Activated CD4-positive, alpha-beta T cell treated with anti-CD3 and anti-CD28 coated beads, Interleukin-10, Interleukin-2, amounts not matched to agents 100 ng/mL and 50 ng/mL, durations not matched to agents 16 hours and 8 hours (primary cell): ENCODE measurements around the gene FNTB.
A peak's percentile ranks its signal among the peaks of the same experiment; 100 is the strongest.
"Not testable (repeated sequence)": the region's sequence is repeated elsewhere in the genome, so short reads cannot be mapped to it uniquely, and the experiment has no call there.

Experiments
- DNase-seq: peaks from one replicate; pipeline ENCODE4 v3.0.0-alpha.2; 2020

FNTB gene

GRCh38 chr14:65019944-65020566, 33.4 kb downstream of the FNTB start:
- peak; percentile 38 for DNase-seq

GRCh38 chr14:65024957-65025356, 38.3 kb downstream of the FNTB start:
- no peak for DNase-seq

DNA sequence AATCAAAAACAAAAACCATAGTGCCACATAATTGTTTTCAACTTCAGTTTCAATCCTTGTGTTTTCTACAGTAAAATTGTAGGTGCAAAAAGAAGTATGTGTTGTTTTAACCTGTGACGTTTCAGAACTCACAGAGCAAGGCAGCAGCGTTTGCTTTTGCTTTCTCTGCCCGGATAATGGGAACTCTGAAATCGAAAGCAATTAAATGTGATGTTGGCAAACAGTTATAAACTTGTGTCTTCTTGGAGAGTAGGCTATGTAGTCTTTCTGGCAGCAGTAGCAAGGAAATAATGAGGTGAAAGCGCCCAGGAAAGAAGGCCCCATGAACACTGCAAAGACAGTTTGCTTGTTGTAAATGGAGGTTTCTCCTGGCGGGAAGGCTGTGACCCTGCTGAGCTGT, 39.1 kb downstream of the FNTB start:
- DNase-seq: no peak

GRCh38 chr14:65026526-65026925, 39.8 kb downstream of the FNTB start:
- DNase-seq: no peak

DNA sequence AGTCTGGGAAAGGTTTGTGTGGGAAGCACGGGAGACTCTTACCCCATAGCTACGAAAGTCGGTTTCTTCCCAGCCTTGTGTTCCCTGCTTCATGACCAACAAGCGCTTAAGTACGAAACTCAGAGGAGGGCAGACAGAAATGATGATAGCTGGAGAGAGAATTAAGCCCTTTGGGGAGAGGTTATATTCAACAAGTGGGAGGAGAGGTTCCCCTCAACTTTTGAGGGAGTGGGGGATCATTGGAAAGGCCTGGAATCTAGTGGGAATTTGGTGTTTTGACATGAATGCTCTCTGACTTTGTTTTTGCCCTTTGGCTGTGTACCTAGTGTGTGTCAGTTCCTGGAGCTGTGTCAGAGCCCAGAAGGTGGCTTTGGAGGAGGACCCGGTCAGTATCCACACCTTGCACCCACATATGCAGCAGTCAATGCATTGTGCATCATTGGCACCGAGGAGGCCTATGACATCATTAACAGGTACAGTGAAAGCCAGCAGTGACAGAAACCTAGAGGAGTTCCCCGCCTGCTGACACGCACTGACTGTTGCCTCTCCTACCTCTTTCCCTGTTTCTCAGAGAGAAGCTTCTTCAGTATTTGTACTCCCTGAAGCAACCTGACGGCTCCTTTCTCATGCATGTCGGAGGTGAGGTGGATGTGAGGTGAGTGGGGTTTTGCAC, 40.6 kb downstream of the FNTB start:
- no peak for DNase-seq

- no peak for DNase-seq
These were observed 42.2 kb downstream of the FNTB start for GRCh38 chr14:65028937-65029336.

DNA sequence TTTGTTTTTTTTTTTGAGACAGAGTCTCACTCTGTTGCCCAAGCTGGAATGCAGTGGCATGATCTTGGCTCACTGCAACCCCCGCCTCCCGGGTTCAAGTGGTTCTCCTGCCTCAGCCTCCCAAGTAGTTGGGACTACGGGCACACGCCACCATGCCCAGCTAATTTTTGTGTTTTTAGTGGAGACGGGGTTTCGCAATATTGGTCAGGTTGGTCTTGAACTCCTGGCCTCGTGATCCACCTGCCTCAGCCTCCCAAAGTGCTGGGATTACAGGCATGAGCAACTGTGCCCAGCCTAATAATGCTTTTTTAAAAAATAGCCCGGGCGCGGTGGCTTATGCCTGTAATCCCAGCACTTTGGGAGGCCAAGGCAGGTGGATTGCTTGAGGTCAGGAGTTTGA, 44.6 kb downstream of the FNTB start:
- not testable (repeated sequence) for DNase-seq

GRCh38 chr14:65032319-65032718, 45.6 kb downstream of the FNTB start:
- DNase-seq: no peak

GRCh38 chr14:65033181-65033580, 46.5 kb downstream of the FNTB start:
- no peak for DNase-seq

DNA sequence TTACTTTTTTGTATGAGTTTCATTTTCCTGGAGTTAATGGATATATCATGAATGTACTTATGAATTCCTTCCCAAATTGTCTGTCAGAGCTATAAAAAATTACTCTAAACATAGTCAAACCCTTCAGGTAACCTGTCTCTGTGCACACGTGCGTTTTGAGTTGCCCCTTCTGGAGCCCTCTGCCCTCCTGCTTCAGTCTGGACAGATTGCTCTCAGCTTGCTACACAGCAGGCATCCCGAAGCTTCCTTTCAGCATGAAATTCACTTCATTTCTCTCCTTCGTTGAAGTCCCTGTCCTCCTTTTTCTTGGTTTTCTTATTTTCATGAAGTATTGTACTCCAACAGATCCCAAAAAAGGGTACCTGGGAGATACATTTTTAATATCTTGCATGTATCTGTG, 47.3 kb downstream of the FNTB start:
- DNase-seq: no peak

DNA sequence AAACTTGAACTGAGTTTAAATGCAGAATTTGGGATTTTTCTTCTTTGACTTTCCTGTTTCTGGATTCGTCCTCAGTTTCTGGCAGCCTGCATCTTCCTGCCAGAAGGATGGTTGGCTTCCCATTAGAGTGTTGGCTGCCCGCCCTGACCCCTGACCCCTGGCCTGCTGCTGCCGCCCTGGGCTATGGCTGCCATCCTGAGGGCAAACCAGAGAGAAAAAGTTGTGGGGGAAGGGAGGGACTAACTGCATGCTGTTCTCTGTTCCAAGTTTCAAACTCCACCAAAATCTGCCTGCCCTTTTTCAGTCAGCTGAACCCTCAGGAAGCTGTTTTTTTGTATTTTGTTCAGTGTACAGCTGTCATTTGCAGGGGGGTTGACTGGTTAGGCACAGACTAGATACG, 48.4 kb downstream of the FNTB start:
- DNase-seq: no peak

DNA sequence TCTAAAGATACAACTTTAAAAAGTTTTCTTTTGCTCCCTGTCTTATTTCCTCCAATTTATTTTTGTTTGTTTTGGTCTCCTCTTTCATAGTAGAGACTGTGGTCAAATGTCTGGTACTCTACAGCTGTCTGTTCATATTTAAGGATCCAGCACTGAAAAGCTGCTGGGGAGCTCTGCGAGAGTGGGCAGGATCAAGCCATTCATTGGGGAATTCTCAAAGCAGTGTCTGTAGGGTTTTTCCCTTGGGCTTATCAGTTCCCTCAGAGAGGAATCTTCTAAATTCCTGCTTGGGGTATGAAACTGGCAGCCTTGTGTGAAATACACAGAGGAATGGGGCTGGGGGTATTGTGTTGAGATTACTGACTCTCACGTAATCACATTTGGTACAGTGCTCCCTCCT, 52.3 kb downstream of the FNTB start:
- DNase-seq: no peak

DNA sequence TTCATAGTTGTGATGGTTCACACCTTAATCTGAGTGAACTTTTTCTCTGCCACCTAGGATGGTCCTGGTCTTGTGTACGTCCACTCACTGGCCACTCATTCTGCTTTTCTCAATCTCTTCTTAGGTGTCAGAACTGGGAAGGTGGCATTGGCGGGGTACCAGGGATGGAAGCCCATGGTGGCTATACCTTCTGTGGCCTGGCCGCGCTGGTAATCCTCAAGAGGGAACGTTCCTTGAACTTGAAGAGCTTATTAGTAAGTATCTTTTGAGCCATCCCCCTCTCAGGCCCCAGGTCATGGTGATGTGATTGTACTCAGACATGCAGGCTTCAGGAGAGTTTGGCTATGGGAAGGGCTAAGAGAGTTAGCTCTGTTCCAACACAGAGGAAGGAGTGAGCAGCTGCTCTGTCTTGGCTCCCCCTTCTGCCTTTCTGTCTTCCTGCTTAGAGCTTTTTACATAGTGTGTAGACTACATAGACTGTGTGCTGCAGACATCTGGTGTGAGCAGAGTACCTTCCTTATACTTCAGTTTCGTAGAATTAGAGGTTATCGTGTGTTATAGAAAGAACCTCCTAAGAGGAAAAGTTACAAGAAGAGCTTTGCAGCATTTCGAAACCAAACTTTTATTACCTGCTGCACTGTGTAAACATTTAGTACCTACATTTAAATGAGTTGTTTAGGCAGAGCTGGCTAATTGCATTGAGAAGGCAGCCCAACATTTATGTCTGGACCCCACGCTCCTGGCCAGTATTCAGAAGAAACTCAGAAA, 54.2 kb downstream of the FNTB start:
- DNase-seq: no peak

GRCh38 chr14:65041434-65041915, 54.8 kb downstream of the FNTB start:
- DNase-seq: no peak

- no peak for DNase-seq
These were observed 55.6 kb downstream of the FNTB start for GRCh38 chr14:65042296-65042695.

DNA sequence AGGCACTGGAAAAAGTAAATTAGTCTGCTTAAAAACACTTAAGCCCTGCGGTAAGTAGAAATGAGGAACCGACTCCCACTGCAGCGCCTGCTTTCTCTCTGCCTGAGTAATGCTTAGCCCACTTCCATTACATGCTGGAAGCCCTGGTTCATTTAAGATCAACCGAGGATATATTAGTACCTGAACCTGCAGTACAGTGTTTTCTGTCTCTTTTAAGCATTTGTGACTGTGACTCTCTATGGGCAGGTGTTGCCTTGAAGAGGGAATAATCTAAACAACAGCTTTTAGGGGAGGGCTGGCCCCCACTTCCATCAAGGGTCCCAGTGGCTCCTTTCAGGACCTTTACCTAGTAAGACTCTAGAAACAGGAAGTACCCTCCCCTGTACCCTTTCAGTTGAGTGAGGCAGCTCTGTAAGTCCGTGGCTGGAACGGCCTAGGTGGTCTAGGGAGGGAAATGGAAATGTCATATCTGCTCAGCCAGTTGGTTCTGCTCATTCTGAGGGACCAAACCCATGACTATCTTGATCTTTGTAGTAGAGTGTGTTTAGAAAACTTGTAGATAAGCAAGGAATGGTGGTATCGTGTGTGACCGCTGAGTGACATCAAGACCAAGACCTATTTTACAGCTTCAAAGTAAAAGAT, 56.2 kb downstream of the FNTB start:
- no peak for DNase-seq

DNA sequence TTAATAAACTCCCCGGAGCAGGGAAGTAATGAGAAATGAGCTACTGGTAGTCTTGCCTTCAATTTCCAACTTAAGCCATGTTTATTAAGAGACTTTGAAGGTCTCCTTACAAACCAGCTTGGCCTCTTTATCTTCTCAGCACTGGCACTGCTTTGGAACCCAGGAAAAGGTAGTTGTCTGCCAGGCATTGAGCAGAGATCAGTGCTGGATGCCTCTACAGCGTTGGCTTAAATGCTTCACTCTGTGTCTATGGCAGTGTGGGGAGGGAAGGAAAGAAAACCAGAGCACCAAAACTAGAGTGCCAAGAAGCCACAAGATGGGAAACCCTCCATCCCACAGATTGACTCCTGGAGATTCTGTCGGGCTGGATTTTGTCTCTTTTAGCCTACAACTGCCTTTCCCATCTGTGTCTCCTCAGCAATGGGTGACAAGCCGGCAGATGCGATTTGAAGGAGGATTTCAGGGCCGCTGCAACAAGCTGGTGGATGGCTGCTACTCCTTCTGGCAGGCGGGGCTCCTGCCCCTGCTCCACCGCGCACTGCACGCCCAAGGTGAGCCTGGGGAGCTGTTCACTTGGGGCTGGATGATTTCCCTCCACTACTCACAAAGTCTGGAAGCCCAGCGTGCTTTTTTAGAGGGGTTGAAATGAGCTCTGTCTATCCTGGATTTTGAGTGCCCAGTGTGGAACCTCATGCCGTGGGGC, 57.3 kb downstream of the FNTB start:
- no peak for DNase-seq

DNA sequence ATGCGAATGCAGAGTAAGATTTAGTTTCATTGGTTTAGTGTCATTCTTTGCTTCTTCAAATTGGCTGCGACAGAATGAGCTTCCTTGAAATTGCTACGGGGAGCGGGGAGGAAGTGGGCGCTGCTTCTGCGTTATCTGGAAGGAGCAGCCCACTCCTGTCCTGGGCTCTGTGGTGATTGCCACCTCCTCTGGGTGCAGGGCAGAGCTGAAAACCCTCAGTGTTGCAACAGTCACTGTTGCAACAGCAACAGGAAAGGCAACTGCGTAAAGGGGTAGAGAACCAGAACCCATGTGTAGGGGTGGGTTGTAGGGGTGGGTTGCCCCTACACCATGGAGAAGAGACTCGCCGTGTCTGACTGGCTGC, 57.9 kb downstream of the FNTB start:
- no peak for DNase-seq

- DNase-seq: no peak
These were observed 58.3 kb downstream of the FNTB start for GRCh38 chr14:65045006-65045405.

- no peak for DNase-seq
These were observed 59.0 kb downstream of the FNTB start for GRCh38 chr14:65045709-65046108.

- DNase-seq: no peak
These were observed 66.1 kb downstream of the FNTB start for GRCh38 chr14:65052832-65053231.

DNA sequence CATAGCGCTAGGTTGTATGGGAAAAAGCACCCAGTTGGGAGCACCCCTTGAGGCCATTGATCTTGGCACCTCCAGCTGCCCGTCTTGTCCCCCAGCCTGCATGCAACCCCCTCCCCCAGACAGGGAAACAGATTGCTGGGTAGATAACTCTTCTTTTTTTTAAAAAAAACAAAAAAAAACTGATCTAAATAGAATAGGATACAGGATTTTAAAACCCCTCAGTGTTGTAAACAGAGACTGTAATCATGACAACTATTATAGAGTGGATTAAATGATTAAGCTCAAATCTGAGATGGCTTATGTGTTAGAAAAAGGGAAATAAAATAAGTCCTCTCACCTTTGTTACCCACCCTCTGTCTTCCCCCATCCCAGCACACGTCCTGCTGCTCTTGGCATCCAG, 66.8 kb downstream of the FNTB start:
- DNase-seq: no peak

DNA sequence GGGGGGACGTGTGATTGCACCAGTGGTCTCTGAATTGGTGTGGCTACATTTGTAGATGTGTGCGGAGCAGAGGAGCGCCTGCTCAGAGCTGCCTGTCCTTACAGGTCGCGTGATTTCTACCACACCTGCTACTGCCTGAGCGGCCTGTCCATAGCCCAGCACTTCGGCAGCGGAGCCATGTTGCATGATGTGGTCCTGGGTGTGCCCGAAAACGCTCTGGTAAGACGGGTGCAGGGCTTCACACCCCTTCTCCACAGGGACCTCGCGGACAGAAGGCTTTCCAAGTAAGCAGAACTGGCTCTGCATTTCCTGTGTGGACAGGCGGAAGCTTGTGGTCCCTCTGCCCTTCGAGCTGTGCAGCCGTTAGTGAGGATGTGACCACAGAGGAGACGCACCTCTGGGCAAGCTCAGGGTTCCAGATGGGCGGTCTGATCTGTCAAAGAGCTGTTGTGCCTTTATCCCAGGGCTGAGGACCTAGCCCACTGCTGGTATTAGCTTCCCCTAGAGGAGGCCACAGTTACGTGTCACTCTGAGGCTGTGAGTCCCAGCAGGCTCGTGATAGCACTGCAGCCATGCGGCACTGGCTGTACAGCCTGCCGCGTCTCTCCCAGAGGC, 67.9 kb downstream of the FNTB start:
- no peak for DNase-seq
